ENCODE measurements around the gene TNFRSF21.

GRCh38 chr6:47182291-47182957 is 127.3 kb downstream of the TNFRSF21 start:
- TF ChIP-seq DNMT1 (IDR thresholded peaks at IDR 0.05) (no peak), CBX5 (IDR thresholded peaks at IDR 0.05; ENCODE audit: borderline replicate concordance, low read depth) (no peak), MYC (IDR thresholded peaks at IDR 0.05; ENCODE audit: low read depth, low read length) (no peak), MYC (CRISPR knock-in tag; IDR thresholded peaks at IDR 0.05; ENCODE audit: borderline replicate concordance, low read depth) (no peak), TARDBP (IDR thresholded peaks at IDR 0.05) (no peak)
